ENCODE data around the gene EOLA1.

- no peak; the same call in 1 of the 3 replicates for TF ChIP-seq CTCF (IDR thresholded peaks at IDR 0.05)
- no peak for TF ChIP-seq EP300 (IDR thresholded peaks at IDR 0.05)
- no peak for TF ChIP-seq ESRRA (IDR thresholded peaks at IDR 0.05; ENCODE audit: borderline replicate concordance, low read length)
- TF ChIP-seq MYC (IDR thresholded peaks at IDR 0.05; ENCODE audit: borderline replicate concordance, low read length) = no peak
- TF ChIP-seq CHD2 (IDR thresholded peaks at IDR 0.05; ENCODE audit: low read length, partially characterized antibody) = no peak
- no peak for TF ChIP-seq POLR2A (IDR thresholded peaks at IDR 0.05; ENCODE audit: low read length)
- no peak for TF ChIP-seq EHMT2 (IDR thresholded peaks at IDR 0.05; ENCODE audit: low read depth)
- TF ChIP-seq PBX3 (IDR thresholded peaks at IDR 0.05) = no peak
- TF ChIP-seq CBX8 (IDR thresholded peaks at IDR 0.05) = no peak
- no peak for TF ChIP-seq JUN (IDR thresholded peaks at IDR 0.05)
- TF ChIP-seq POLR2AphosphoS2 (conservative IDR thresholded peaks at IDR 0.05; ENCODE audit: low read length) = no peak
Observed at GRCh38 chrX:149504226-149504914, 36.4 kb upstream of the EOLA1 start.
